GM23338 (cell line): ENCODE measurements around the gene EPHA7. TPM values are rescaled to one million over a fixed set of nuclear protein-coding genes. Genes with fewer than 3 reads are reported as not detected.

ENCODE experiments used
- ATAC-seq: fragments of 200-7000 bp; cut with Tn5 transposase; 3 replicates; pipeline ENCODE4 v1.9.1; 2020
- DNase-seq: peaks from one replicate; pipeline ENCODE4 v3.0.0-alpha.2; 2015; ENCODE audit warnings: low spot score
- H2AFZ ChIP-seq: fragments of 200-600 bp; sonication (generic); 2 replicates; pipeline ENCODE4 v1.8.0; 2016; ENCODE audit warnings: antibody characterized with exemption, mild to moderate bottlenecking, moderate library complexity
- H3F3A ChIP-seq: fragments of 200-600 bp; sonication (generic); replicated peaks from 2 replicates; pipeline ENCODE4 v1.8.0; 2017; ENCODE audit warnings: antibody characterized with exemption, mixed run types, low read depth
- H3K27ac ChIP-seq: fragments of 200-600 bp; sonication (generic); 2 replicates; pipeline ENCODE4 v1.6.1; 2016; ENCODE audit warnings: low read depth
- H3K27me3 ChIP-seq: fragments of 200-600 bp; sonication (generic); 2 replicates; pipeline ENCODE4 v1.8.0; 2016; ENCODE audit warnings: mild to moderate bottlenecking, mixed run types, moderate library complexity; ENCODE audit not compliant: insufficient read depth
- H3K36me3 ChIP-seq: fragments of 200-600 bp; sonication (generic); 2 replicates; pipeline ENCODE4 v1.8.0; 2016; ENCODE audit warnings: mild to moderate bottlenecking; ENCODE audit not compliant: insufficient read depth
- H3K4me1 ChIP-seq: fragments of 200-600 bp; sonication (generic); 2 replicates; pipeline ENCODE4 v1.8.0; 2016; ENCODE audit warnings: mild to moderate bottlenecking, moderate library complexity; ENCODE audit not compliant: insufficient read depth
- H3K4me2 ChIP-seq: fragments of 200-600 bp; sonication (generic); 2 replicates; pipeline ENCODE4 v1.7.1; 2017; ENCODE audit warnings: mixed run types
- H3K4me3 ChIP-seq: fragments of 200-600 bp; sonication (generic); 2 replicates; pipeline ENCODE4 v1.6.1; 2016; ENCODE audit warnings: mixed run types
- H3K79me2 ChIP-seq: fragments of 200-600 bp; sonication (generic); replicated peaks from 2 replicates; pipeline ENCODE4 v1.8.0; 2017; ENCODE audit warnings: mild to moderate bottlenecking; ENCODE audit not compliant: insufficient read depth
- H3K9me2 ChIP-seq: fragments of 200-600 bp; sonication (generic); 2 replicates; pipeline ENCODE4 v1.8.0; 2017; ENCODE audit not compliant: insufficient read depth
- H4K20me1 ChIP-seq: fragments of 200-600 bp; sonication (generic); replicated peaks from 2 replicates; pipeline ENCODE4 v1.8.0; 2017; ENCODE audit warnings: mild to moderate bottlenecking; ENCODE audit not compliant: insufficient read depth
- H3K27ac Mint-ChIP-seq: 2 replicates; pipeline ENCODE4 v1.8.0; 2020; ENCODE audit warnings: inconsistent platforms, mild to moderate bottlenecking, moderate library complexity, mixed read lengths
- H3K27me3 Mint-ChIP-seq: 3 replicates; pipeline ENCODE4 v1.8.0; 2022; ENCODE audit warnings: low read depth, mild to moderate bottlenecking, moderate library complexity, mixed read lengths, inconsistent platforms; ENCODE audit not compliant: insufficient read depth, poor library complexity
- H3K36me3 Mint-ChIP-seq: 3 replicates; pipeline ENCODE4 v1.8.0; 2021; ENCODE audit warnings: low read depth, mild to moderate bottlenecking, inconsistent platforms, moderate library complexity, mixed read lengths
- H3K4me1 Mint-ChIP-seq: 3 replicates; pipeline ENCODE4 v1.8.0; 2020; ENCODE audit warnings: mild to moderate bottlenecking, inconsistent platforms, mixed read lengths
- H3K4me3 Mint-ChIP-seq: 3 replicates; pipeline ENCODE4 v1.8.0; 2021; ENCODE audit warnings: moderate library complexity, mild to moderate bottlenecking, inconsistent platforms, mixed read lengths
- H3K9me3 Mint-ChIP-seq: 3 replicates; pipeline ENCODE4 v1.8.0; 2020; ENCODE audit warnings: moderate library complexity, mild to moderate bottlenecking, inconsistent platforms, mixed read lengths
- EZH2 ChIP-seq: fragments of 200-600 bp; sonication (generic); IDR thresholded peaks from one replicate; pipeline ENCODE4 v1.8.0; 2017; ENCODE audit warnings: antibody characterized with exemption, mild to moderate bottlenecking, low read depth; ENCODE audit not compliant: unreplicated experiment
- EZH2phosphoT487 ChIP-seq: fragments of 200-600 bp; sonication (generic); IDR thresholded peaks from one replicate; pipeline ENCODE4 v1.8.1; 2018; ENCODE audit warnings: antibody characterized with exemption; ENCODE audit not compliant: unreplicated experiment
- NANOG ChIP-seq: IDR thresholded peaks from 2 replicates; pipeline ENCODE4 v1.6.1; 2016; ENCODE audit warnings: antibody characterized with exemption, borderline replicate concordance
- POLR2AphosphoS5 ChIP-seq: IDR thresholded peaks from 2 replicates; pipeline ENCODE4 v1.6.1; 2016; ENCODE audit warnings: antibody characterized with exemption, low read depth
- STAT1 ChIP-seq: IDR thresholded peaks from one replicate; pipeline ENCODE4 v1.6.1; 2016; ENCODE audit warnings: antibody characterized with exemption; ENCODE audit not compliant: unreplicated experiment
- ZNF114 ChIP-seq: fragments of 250-450 bp; sonication (Bioruptor Pico); IDR thresholded peaks from 2 replicates; pipeline ENCODE4 v1.5.0; 2020; ENCODE audit warnings: mild to moderate bottlenecking, moderate library complexity
- ZNF331 ChIP-seq: fragments of 250-450 bp; sonication (Bioruptor Pico); IDR thresholded peaks from 2 replicates; pipeline ENCODE4 v1.5.0; 2020; ENCODE audit warnings: low read depth, mild to moderate bottlenecking, moderate library complexity
- polyA plus RNA-seq: library from polyadenylated mRNA; unstranded; fragments of >200 nt; fragmentation: Nextera tagmentation; extraction: Ambion mirVana; gene quantifications from 2 replicates; pipeline ENCODE4 v1.2.1, GENCODE V29; 2016
- total RNA-seq: library from RNA; depleted of rRNA; stranded (reverse); fragments of >200 nt; shearing (Covaris generic); gene quantifications from 2 replicates; pipeline ENCODE4 v1.2.3, GENCODE V29; 2014
- TF ChIP-seq, protein P1 (sequence below), 2 experiments: fragments of 200-600 bp in 1 of 2; sonication (generic) in 1 of 2; conservative IDR thresholded peaks; 2 replicates each; pipeline versions ENCODE4 v1.5.1 to v1.6.1; 2016 to 2017; ENCODE audit warnings: antibody characterized with exemption in 2 of 2, low read depth in 2 of 2, mild to moderate bottlenecking in 2 of 2, moderate library complexity in 1 of 2
- TF ChIP-seq, protein P2 (sequence below): fragments of 250-450 bp; sonication (Bioruptor Pico); IDR thresholded peaks from 2 replicates; pipeline ENCODE4 v1.5.0; 2020; ENCODE audit warnings: mild to moderate bottlenecking, moderate library complexity

EPHA7 gene
- total and polyA plus RNA-seq, 2 experiments from 2014 or later: 3.3 to 7.3 TPM

DNA sequence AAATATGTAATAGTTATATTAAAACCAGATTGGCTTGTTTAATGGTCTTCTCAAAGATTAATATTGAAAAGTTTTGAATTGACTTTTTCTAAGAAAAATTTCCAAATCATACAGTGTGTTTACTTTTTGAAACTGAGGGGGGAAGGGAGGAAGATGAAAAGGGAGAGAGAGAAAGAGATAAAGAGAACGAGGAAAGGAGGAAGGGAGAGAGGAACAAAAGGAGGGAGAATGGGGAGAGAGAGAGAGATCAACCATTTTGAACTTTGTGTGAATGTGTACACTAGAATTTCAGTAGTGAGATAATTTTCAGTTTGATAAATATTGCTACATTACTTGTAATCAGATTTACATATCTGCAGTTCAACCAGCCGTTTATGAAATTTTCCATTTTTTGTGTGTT, 124.5 kb downstream of the EPHA7 start:
- no peaks in the 10 kb centered on the region for H3K36me3 ChIP-seq
- no peak for TF ChIP-seq NANOG
- TF ChIP-seq, protein P1, sequence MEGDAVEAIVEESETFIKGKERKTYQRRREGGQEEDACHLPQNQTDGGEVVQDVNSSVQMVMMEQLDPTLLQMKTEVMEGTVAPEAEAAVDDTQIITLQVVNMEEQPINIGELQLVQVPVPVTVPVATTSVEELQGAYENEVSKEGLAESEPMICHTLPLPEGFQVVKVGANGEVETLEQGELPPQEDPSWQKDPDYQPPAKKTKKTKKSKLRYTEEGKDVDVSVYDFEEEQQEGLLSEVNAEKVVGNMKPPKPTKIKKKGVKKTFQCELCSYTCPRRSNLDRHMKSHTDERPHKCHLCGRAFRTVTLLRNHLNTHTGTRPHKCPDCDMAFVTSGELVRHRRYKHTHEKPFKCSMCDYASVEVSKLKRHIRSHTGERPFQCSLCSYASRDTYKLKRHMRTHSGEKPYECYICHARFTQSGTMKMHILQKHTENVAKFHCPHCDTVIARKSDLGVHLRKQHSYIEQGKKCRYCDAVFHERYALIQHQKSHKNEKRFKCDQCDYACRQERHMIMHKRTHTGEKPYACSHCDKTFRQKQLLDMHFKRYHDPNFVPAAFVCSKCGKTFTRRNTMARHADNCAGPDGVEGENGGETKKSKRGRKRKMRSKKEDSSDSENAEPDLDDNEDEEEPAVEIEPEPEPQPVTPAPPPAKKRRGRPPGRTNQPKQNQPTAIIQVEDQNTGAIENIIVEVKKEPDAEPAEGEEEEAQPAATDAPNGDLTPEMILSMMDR (conservative IDR thresholded peaks at IDR 0.05; ENCODE audit: low read depth in 2 of 2): no peak
- TF ChIP-seq POLR2AphosphoS5: no peak
- TF ChIP-seq, protein P2, sequence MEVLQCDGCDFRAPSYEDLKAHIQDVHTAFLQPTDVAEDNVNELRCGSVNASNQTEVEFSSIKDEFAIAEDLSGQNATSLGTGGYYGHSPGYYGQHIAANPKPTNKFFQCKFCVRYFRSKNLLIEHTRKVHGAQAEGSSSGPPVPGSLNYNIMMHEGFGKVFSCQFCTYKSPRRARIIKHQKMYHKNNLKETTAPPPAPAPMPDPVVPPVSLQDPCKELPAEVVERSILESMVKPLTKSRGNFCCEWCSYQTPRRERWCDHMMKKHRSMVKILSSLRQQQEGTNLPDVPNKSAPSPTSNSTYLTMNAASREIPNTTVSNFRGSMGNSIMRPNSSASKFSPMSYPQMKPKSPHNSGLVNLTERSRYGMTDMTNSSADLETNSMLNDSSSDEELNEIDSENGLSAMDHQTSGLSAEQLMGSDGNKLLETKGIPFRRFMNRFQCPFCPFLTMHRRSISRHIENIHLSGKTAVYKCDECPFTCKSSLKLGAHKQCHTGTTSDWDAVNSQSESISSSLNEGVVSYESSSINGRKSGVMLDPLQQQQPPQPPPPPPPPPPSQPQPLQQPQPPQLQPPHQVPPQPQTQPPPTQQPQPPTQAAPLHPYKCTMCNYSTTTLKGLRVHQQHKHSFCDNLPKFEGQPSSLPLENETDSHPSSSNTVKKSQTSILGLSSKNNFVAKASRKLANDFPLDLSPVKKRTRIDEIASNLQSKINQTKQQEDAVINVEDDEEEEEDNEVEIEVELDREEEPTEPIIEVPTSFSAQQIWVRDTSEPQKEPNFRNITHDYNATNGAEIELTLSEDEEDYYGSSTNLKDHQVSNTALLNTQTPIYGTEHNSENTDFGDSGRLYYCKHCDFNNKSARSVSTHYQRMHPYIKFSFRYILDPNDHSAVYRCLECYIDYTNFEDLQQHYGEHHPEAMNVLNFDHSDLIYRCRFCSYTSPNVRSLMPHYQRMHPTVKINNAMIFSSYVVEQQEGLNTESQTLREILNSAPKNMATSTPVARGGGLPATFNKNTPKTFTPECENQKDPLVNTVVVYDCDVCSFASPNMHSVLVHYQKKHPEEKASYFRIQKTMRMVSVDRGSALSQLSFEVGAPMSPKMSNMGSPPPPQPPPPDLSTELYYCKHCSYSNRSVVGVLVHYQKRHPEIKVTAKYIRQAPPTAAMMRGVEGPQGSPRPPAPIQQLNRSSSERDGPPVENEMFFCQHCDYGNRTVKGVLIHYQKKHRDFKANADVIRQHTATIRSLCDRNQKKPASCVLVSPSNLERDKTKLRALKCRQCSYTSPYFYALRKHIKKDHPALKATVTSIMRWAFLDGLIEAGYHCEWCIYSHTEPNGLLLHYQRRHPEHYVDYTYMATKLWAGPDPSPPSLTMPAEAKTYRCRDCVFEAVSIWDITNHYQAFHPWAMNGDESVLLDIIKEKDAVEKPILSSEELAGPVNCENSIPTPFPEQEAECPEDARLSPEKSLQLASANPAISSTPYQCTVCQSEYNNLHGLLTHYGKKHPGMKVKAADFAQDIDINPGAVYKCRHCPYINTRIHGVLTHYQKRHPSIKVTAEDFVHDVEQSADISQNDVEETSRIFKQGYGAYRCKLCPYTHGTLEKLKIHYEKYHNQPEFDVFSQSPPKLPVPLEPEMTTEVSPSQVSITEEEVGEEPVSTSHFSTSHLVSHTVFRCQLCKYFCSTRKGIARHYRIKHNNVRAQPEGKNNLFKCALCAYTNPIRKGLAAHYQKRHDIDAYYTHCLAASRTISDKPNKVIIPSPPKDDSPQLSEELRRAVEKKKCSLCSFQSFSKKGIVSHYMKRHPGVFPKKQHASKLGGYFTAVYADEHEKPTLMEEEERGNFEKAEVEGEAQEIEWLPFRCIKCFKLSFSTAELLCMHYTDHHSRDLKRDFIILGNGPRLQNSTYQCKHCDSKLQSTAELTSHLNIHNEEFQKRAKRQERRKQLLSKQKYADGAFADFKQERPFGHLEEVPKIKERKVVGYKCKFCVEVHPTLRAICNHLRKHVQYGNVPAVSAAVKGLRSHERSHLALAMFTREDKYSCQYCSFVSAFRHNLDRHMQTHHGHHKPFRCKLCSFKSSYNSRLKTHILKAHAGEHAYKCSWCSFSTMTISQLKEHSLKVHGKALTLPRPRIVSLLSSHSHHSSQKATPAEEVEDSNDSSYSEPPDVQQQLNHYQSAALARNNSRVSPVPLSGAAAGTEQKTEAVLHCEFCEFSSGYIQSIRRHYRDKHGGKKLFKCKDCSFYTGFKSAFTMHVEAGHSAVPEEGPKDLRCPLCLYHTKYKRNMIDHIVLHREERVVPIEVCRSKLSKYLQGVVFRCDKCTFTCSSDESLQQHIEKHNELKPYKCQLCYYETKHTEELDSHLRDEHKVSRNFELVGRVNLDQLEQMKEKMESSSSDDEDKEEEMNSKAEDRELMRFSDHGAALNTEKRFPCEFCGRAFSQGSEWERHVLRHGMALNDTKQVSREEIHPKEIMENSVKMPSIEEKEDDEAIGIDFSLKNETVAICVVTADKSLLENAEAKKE (CRISPR knock-in tag): no peak
- TF ChIP-seq ZNF331: no peak
- TF ChIP-seq EZH2phosphoT487: no peak
- TF ChIP-seq STAT1: no peak
- TF ChIP-seq ZNF114 (CRISPR knock-in tag): no peak
- no peak for TF ChIP-seq EZH2
- H3F3A ChIP-seq: no peaks in the 10 kb centered on the region
- H3K4me3 Mint-ChIP-seq: no peak overlapping the region
- no peak overlapping the region for H3K27ac ChIP-seq
- no peaks in the 10 kb centered on the region for H3K4me1 ChIP-seq
- H2AFZ ChIP-seq: no peak overlapping the region
- no peaks in the 10 kb centered on the region; the same call in 2 of the 3 replicates for H3K36me3 Mint-ChIP-seq
- H3K4me3 ChIP-seq: no peak overlapping the region
- no peaks in the 10 kb centered on the region for H3K27me3 Mint-ChIP-seq
- no peak overlapping the region for H3K4me2 ChIP-seq
- H3K27ac Mint-ChIP-seq: no peak overlapping the region
- H3K79me2 ChIP-seq: no peaks in the 10 kb centered on the region
- H3K4me1 Mint-ChIP-seq: no peaks in the 10 kb centered on the region
- DNase-seq: no peak
- no peaks in the 10 kb centered on the region for H3K27me3 ChIP-seq
- no peak for ATAC-seq
- no peaks in the 10 kb centered on the region for H4K20me1 ChIP-seq
- no peaks in the 10 kb centered on the region for H3K9me2 ChIP-seq
- H3K9me3 Mint-ChIP-seq: no peaks in the 10 kb centered on the region
